Ovary (tissue), 3 donors: ENCODE measurements around the gene IGHMBP2.

Experiments used
- EP300 ChIP-seq: sonication (generic); formaldehyde crosslinking; IDR thresholded peaks from one replicate; pipeline ENCODE4 v1.6.1; 2017; ENCODE audit warnings: antibody characterized with exemption
- TF ChIP-seq, protein P1 (sequence below), 3 donors: fragments of 450-650 bp in 2 of 3; fragments of 200-600 bp in 1 of 3; IDR thresholded peaks; one replicate each; pipeline versions ENCODE4 v1.5.1 to v1.8.0; 2016 to 2022; ENCODE audit warnings: antibody characterized with exemption in 3 of 3, mild to moderate bottlenecking in 1 of 3
- donor health status: DM: no; HTN: no; CAD: no.

DNA sequence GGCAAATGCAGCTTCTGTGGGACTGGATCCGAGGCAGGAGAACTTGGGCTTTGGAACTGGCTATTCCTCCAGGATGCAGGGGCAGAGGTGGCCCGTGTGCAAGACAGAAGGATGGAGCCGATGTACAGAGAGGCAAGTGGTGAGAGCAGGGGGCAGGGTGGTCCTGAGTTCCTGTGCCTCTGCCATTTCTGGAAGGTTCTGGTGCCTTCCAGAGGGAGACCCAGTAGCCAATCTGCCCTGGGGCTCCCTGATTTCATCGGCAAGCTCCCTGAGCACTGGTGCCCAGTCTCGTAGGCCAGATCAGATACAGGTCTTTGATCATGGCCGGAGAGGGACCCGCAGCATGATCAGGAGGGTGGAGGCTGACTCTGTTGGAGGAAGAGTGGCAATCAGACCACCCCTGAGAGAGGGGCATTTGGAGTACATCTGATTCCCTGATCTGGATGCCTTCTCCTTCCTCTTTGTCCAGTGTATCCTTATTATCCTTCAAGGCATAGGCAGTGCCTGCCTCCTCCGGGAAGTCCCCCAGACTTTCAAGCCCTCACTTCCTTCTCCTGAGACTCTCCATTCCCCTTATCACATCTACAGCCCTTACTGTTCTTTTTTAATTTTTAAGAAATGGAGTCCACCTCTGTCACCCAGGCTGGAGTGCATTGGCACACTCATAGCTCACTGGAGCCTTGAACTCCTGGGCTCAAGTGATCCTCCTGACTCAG is 67.4 kb downstream of the IGHMBP2 start:
- TF ChIP-seq, protein P1, sequence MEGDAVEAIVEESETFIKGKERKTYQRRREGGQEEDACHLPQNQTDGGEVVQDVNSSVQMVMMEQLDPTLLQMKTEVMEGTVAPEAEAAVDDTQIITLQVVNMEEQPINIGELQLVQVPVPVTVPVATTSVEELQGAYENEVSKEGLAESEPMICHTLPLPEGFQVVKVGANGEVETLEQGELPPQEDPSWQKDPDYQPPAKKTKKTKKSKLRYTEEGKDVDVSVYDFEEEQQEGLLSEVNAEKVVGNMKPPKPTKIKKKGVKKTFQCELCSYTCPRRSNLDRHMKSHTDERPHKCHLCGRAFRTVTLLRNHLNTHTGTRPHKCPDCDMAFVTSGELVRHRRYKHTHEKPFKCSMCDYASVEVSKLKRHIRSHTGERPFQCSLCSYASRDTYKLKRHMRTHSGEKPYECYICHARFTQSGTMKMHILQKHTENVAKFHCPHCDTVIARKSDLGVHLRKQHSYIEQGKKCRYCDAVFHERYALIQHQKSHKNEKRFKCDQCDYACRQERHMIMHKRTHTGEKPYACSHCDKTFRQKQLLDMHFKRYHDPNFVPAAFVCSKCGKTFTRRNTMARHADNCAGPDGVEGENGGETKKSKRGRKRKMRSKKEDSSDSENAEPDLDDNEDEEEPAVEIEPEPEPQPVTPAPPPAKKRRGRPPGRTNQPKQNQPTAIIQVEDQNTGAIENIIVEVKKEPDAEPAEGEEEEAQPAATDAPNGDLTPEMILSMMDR (IDR thresholded peaks at IDR 0.05): no peak
- no peak for TF ChIP-seq EP300
